ENCODE measurements around the gene IFI6. TPM values are rescaled to one million over a fixed set of nuclear protein-coding genes. Genes with fewer than 3 reads are reported as not detected.
"Not testable (repeated sequence)": the region's sequence is repeated elsewhere in the genome, so short reads cannot be mapped to it uniquely, and the experiment has no call there.

Gene IFI6
- total and polyA plus RNA-seq, 2 donors, result 231 to 266 TPM

- not testable (repeated sequence) for DNase-seq (ENCODE audit: low read depth in 6 of 9, low spot score in 9 of 9); H3K9me3 ChIP-seq (ENCODE audit: control insufficient read depth in 2 of 2, insufficient read depth in 1 of 2, low read length in 1 of 2); H3K27ac ChIP-seq (ENCODE audit: low read depth in 1 of 2, low read length in 1 of 2); H3K27me3 ChIP-seq (ENCODE audit: control insufficient read depth in 2 of 2, insufficient read depth in 1 of 2, low read length in 1 of 2); H3K4me3 ChIP-seq (ENCODE audit: low read length in 2 of 2); H3K36me3 ChIP-seq (ENCODE audit: control insufficient read depth in 2 of 2, insufficient read depth in 2 of 2, low read length in 1 of 2)
- 98% methylated on average over 4 of the region's 4 CpGs for WGBS
- peaks cover 86 to 99% of the 10 kb centered on the region in 2 donors for H3K4me1 ChIP-seq (ENCODE audit: control insufficient read depth in 2 of 2, insufficient read depth in 2 of 2, low read length in 2 of 2)
Measured at GRCh38 chr1:27627733-27628132, 44.3 kb downstream of the IFI6 start.

DNA sequence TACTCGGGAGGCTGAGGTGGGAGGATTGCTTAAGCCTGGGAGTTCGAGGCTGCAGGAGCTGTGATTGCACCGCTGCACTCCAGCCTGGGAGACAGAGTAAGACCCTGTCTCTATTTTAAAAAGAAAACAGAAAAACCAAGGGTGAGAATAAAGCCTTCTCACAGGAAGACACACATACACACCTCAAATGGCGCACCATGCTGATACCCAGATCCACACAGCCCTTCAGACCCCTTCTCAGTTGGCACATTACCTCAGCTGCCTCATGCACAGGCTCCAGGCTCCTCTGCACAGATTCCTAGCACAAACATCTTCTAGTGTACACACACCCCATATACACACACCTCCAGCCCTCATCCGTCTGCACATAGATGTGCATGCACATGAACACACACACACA lies 44.9 kb downstream of the IFI6 start:
- WGBS, result 96% methylated on average over 5 of the region's 5 CpGs
- Histone ChIP-seq H3K4me1 (ENCODE audit: control insufficient read depth in 2 of 2, insufficient read depth in 2 of 2, low read length in 2 of 2) (peaks cover 81 to 94% of the 10 kb centered on the region in 2 donors), H3K4me3 (ENCODE audit: low read length in 2 of 2) (no peak overlapping the region), H3K27ac (ENCODE audit: low read depth in 1 of 2, low read length in 1 of 2) (peak overlapping the region in 1 of 2 donors; percentile 8), H3K36me3 (ENCODE audit: control insufficient read depth in 2 of 2, insufficient read depth in 2 of 2, low read length in 1 of 2) (no peaks in the 10 kb centered on the region), H3K9me3 (ENCODE audit: control insufficient read depth in 2 of 2, insufficient read depth in 1 of 2, low read length in 1 of 2) (peaks cover 0 to 5% of the 10 kb centered on the region in 2 donors), H3K27me3 (ENCODE audit: control insufficient read depth in 2 of 2, insufficient read depth in 1 of 2, low read length in 1 of 2) (no peaks in the 10 kb centered on the region)
- DNase-seq (ENCODE audit: low read depth in 6 of 9, low spot score in 9 of 9), result no peak

DNA sequence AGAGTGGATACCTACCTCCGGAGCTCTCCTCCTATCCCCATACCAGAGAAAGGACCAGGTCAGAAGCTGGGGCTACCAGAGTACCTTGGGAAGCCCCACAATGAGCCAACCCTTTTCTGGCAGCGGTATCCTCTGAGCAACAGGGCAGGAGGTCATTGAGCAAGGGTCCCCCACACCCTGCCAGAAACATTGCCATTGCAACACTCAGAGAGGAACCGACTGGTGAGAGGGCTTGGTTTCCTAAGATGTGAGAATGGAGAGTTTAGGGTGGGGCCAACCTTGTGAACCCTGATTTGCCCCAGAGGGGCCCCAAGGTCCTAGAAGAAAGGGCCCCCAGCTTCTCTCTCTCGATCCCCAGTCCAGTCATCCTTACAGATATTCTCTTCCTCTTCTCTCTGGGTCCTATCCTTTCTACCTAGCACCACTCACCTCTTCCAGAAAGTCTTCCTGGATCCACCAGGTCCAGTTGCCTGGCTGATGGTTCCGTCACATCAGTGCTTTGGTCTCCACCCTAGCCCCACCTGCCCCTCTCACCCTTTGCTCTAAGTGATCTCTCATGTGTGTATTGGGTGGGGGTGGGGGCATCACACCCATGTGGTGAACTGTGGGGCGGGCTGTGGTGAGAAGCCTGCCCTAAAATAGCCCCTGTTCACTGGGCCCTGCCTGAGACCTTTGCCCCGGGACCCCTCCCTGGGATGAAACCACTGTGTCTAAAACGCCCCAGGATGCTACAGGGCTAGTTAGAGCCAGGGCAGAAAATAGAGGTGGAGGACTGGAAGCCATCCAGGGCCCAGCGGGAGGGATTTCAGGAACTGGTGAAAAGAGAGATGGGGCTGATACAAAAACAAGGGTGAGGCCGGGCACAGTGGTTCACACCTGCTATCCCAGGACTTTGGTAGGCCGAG lies 45.7 kb downstream of the IFI6 start:
- H3K27me3 ChIP-seq (ENCODE audit: control insufficient read depth in 2 of 2, insufficient read depth in 1 of 2, low read length in 1 of 2), result no peaks in the 10 kb centered on the region
- DNase-seq (ENCODE audit: low read depth in 6 of 9, low spot score in 9 of 9), result no peak
- peaks cover 0 to 5% of the 10 kb centered on the region in 2 donors for H3K9me3 ChIP-seq (ENCODE audit: control insufficient read depth in 2 of 2, insufficient read depth in 1 of 2, low read length in 1 of 2)
- 82% methylated on average over 11 of the region's 11 CpGs for WGBS
- H3K36me3 ChIP-seq (ENCODE audit: control insufficient read depth in 2 of 2, insufficient read depth in 2 of 2, low read length in 1 of 2), result no peaks in the 10 kb centered on the region
- H3K4me3 ChIP-seq (ENCODE audit: low read length in 2 of 2), result no peak overlapping the region
- H3K4me1 ChIP-seq (ENCODE audit: control insufficient read depth in 2 of 2, insufficient read depth in 2 of 2, low read length in 2 of 2), result peaks cover 76 to 94% of the 10 kb centered on the region in 2 donors
- peak overlapping the region in 1 of 2 donors; percentile 14 for H3K27ac ChIP-seq (ENCODE audit: low read depth in 1 of 2, low read length in 1 of 2)

- Histone ChIP-seq H3K4me1 (ENCODE audit: control insufficient read depth in 2 of 2, insufficient read depth in 2 of 2, low read length in 2 of 2) (peaks cover 62 to 79% of the 10 kb centered on the region in 2 donors), H3K27ac (ENCODE audit: low read depth in 1 of 2, low read length in 1 of 2) (peak overlapping the region; percentile 57 to 77), H3K36me3 (ENCODE audit: control insufficient read depth in 2 of 2, insufficient read depth in 2 of 2, low read length in 1 of 2) (peaks cover 0 to under 1% of the 10 kb centered on the region in 2 donors), H3K9me3 (ENCODE audit: control insufficient read depth in 2 of 2, insufficient read depth in 1 of 2, low read length in 1 of 2) (peaks cover 0 to 5% of the 10 kb centered on the region in 2 donors), H3K4me3 (ENCODE audit: low read length in 2 of 2) (no peak overlapping the region), H3K27me3 (ENCODE audit: control insufficient read depth in 2 of 2, insufficient read depth in 1 of 2, low read length in 1 of 2) (no peaks in the 10 kb centered on the region)
- peak in 4 of 9 donors; percentile 77 to 90 (median 78) for DNase-seq (ENCODE audit: low read depth in 6 of 9, low spot score in 9 of 9)
- WGBS, result 35% methylated on average over 7 of the region's 7 CpGs
Measured at GRCh38 chr1:27624467-27625178, 47.4 kb downstream of the IFI6 start.

DNA sequence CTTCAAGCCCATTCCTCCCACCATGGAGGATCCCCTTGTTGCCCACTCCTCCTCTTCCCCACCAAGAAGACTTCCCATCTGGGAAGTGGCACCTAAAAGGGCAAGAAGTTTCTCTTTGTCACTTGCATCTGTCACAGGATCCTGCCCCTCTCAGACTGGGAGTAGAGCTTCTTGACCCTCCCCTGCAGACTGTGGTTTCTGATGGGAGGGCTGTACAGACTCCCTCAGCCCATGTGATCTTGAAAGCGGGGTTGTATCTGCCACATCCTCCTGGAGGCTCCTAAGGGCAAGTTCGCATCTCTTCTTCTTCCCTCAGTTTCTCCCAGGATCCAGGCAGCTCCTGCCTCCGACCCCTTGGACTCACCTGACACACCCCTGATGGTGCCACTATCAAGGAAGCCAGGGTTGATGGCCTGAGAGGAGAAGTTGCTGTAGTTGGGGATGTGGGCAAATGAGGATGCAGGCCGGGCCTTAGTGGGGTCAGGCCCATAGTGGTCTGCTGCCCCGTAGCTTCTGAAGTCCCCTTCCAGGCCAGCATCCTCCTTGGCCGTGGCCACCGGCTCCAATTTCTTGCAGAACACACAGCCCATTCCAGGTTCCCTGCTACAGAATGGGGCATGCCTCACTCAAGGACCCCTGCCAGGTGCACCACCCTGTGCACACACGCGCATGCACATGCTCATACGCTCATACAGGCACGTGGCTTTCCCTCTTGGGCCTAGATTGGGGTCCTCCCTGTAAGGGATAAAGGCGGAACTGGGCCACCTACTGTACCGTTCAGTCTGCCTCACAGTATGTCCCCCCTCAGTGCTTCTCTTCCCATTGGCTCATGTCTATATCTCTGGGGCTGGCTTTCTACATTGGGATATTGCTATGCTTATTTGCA lies 48.4 kb downstream of the IFI6 start:
- H3K9me3 ChIP-seq (ENCODE audit: control insufficient read depth in 2 of 2, insufficient read depth in 1 of 2, low read length in 1 of 2), result peaks cover 0 to 5% of the 10 kb centered on the region in 2 donors
- DNase-seq (ENCODE audit: low read depth in 6 of 9, low spot score in 9 of 9), result peak in 1 of 9 donors; percentile 78
- WGBS, result 56% methylated on average over 13 of the region's 13 CpGs
- peaks cover 56 to 80% of the 10 kb centered on the region in 2 donors for H3K4me1 ChIP-seq (ENCODE audit: control insufficient read depth in 2 of 2, insufficient read depth in 2 of 2, low read length in 2 of 2)
- peak overlapping the region; percentile 75 to 77 for H3K27ac ChIP-seq (ENCODE audit: low read depth in 1 of 2, low read length in 1 of 2)
- H3K36me3 ChIP-seq (ENCODE audit: control insufficient read depth in 2 of 2, insufficient read depth in 2 of 2, low read length in 1 of 2), result peaks cover 0 to 3% of the 10 kb centered on the region in 2 donors
- no peaks in the 10 kb centered on the region for H3K27me3 ChIP-seq (ENCODE audit: control insufficient read depth in 2 of 2, insufficient read depth in 1 of 2, low read length in 1 of 2)
- no peak overlapping the region for H3K4me3 ChIP-seq (ENCODE audit: low read length in 2 of 2)

DNA sequence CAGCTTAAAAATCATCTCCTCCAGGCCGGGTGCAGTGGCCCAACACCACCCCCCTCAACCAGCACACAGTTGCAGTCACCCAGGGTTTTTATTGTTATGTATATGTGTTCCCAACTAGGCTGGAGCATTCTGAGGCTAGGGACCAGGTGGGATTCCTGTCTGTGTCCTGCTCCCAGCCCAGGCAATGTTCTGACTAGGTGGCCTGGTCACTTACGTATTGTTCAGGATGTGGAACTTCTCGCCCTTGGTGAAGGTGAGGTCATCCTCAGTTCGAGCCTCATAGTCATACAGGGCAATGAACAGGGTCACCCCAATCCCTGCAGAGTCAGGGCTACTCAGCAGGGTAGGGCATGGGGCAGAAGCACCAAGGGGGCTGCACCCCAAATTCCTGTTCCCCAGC lies 49.2 kb downstream of the IFI6 start:
- Histone ChIP-seq H3K27ac (ENCODE audit: low read depth in 1 of 2, low read length in 1 of 2) (peak overlapping the region; percentile 75 to 77), H3K4me3 (ENCODE audit: low read length in 2 of 2) (no peak overlapping the region), H3K27me3 (ENCODE audit: control insufficient read depth in 2 of 2, insufficient read depth in 1 of 2, low read length in 1 of 2) (no peaks in the 10 kb centered on the region), H3K9me3 (ENCODE audit: control insufficient read depth in 2 of 2, insufficient read depth in 1 of 2, low read length in 1 of 2) (peaks cover 0 to 5% of the 10 kb centered on the region in 2 donors), H3K36me3 (ENCODE audit: control insufficient read depth in 2 of 2, insufficient read depth in 2 of 2, low read length in 1 of 2) (peaks cover 0 to 3% of the 10 kb centered on the region in 2 donors), H3K4me1 (ENCODE audit: control insufficient read depth in 2 of 2, insufficient read depth in 2 of 2, low read length in 2 of 2) (peaks cover 54 to 80% of the 10 kb centered on the region in 2 donors)
- DNase-seq (ENCODE audit: low read depth in 6 of 9, low spot score in 9 of 9), result no peak
- 87% methylated on average over 4 of the region's 4 CpGs for WGBS

DNA sequence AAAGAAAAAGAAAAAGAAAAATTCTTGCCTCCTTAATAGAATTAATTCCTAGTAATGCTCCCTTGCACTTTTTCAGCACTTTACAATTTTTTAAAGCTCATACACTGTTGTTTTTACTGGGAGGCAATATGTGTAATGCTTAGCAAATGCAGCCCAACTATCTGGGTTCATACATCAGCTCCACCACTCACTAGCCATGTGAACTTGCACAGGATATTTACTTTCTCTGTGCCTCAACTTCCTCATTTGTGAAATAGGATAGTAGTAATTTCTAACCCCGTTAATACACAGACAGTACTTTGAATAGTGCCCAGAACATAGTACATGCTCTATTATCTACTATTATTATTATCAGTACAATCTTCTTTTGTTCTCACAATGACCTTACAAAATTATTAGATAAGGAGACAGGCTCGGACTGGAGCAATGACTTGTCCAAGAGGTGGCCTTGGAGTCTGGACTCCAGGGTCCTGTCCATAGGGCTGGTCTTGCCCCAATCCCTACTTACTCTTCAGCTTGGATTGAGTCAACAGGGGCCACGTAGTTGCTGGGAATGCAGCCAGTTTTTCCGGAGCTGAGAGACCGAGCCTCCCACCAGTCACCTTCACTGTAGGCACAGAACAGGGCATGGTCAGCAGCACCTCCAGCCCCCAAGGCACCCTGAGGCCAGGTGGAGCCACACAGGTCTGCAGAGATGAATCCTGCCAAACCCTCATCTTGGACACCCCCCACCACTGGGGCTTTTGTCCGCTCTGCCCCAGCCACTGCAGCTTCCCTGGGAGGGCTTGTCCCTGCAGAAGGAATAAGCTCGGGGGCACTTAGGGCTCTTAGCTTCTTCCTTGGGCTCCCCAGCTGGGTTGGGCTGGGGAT lies 50.7 kb downstream of the IFI6 start:
- Histone ChIP-seq H3K9me3 (ENCODE audit: control insufficient read depth in 2 of 2, insufficient read depth in 1 of 2, low read length in 1 of 2) (peaks cover 0 to 5% of the 10 kb centered on the region in 2 donors), H3K4me3 (ENCODE audit: low read length in 2 of 2) (no peak overlapping the region), H3K36me3 (ENCODE audit: control insufficient read depth in 2 of 2, insufficient read depth in 2 of 2, low read length in 1 of 2) (peaks cover 1 to 3% of the 10 kb centered on the region in 2 donors), H3K4me1 (ENCODE audit: control insufficient read depth in 2 of 2, insufficient read depth in 2 of 2, low read length in 2 of 2) (peaks cover 54 to 80% of the 10 kb centered on the region in 2 donors), H3K27ac (ENCODE audit: low read depth in 1 of 2, low read length in 1 of 2) (no peak overlapping the region), H3K27me3 (ENCODE audit: control insufficient read depth in 2 of 2, insufficient read depth in 1 of 2, low read length in 1 of 2) (no peaks in the 10 kb centered on the region)
- no peak for DNase-seq (ENCODE audit: low read depth in 6 of 9, low spot score in 9 of 9)
- WGBS, result 95% methylated on average over 7 of the region's 7 CpGs
